Mucosa of descending colon (tissue), 3 donors: ENCODE measurements around the gene TRAF5. TPM values are rescaled to one million over a fixed set of nuclear protein-coding genes. Genes with fewer than 3 reads are reported as not detected.
"Not testable (repeated sequence)": the region's sequence is repeated elsewhere in the genome, so short reads cannot be mapped to it uniquely, and the experiment has no call there.

ENCODE experiments used
- ATAC-seq: fragments of 200-7000 bp; cut with Tn5 transposase; one replicate; pipeline ENCODE4 v1.9.1; 2020; ENCODE audit warnings: mild to moderate bottlenecking, moderate library complexity
- DNase-seq, 3 donors: peaks; one replicate each; pipeline ENCODE4 v3.0.0-alpha.2; 2020
- H3K36me3 ChIP-seq: fragments of 200-600 bp; one replicate; pipeline ENCODE4 v1.8.0; 2021; ENCODE audit warnings: low read depth, mild to moderate bottlenecking
- H3K4me1 ChIP-seq: fragments of 200-600 bp; one replicate; pipeline ENCODE4 v1.8.0; 2021; ENCODE audit warnings: low read depth, mild to moderate bottlenecking
- H3K4me3 ChIP-seq: fragments of 200-600 bp; one replicate; pipeline ENCODE4 v1.8.0; 2021; ENCODE audit warnings: mild to moderate bottlenecking
- H3K9me3 ChIP-seq: fragments of 200-600 bp; one replicate; pipeline ENCODE4 v1.8.0; 2021; ENCODE audit warnings: mild to moderate bottlenecking
- intact Hi-C, 2 donors: fragments of 100-400 bp; cut with DNase I in 1 of 2; cut with micrococcal nuclease in 1 of 2; formaldehyde crosslinking; loops; one replicate each; pipeline versions ENCODE4 v1.11.0 to v1.11.1; 2022; cut with DNase I, micrococcal nuclease
- total RNA-seq, 3 donors: library from RNA; stranded (reverse); fragmentation: NEBNext Ultra II Directional in 2 of 3; extraction: Animal tissue kit (Norgen Biotek cat#: 25700) in 2 of 3; gene quantifications; one replicate each; pipeline versions ENCODE4 v1.2.1 to v1.2.4, GENCODE V29; 2021 to 2023
- TF ChIP-seq, protein P1 (sequence below): fragments of 200-600 bp; IDR thresholded peaks from one replicate; pipeline ENCODE4 v1.8.0; 2022; ENCODE audit warnings: antibody characterized with exemption, mild to moderate bottlenecking
- donor health status: DM: no; HTN: no; CAD: no; lungs with moderate emphysema.
- donor health status: DM: no; HTN: no; CAD: no.
- donor health status: DM: no; HTN: yes; CAD: no.

TRAF5 gene
- total RNA-seq, 3 donors from 2014 or later = 19.4 to 28.5 (median 23.9) TPM

DNA sequence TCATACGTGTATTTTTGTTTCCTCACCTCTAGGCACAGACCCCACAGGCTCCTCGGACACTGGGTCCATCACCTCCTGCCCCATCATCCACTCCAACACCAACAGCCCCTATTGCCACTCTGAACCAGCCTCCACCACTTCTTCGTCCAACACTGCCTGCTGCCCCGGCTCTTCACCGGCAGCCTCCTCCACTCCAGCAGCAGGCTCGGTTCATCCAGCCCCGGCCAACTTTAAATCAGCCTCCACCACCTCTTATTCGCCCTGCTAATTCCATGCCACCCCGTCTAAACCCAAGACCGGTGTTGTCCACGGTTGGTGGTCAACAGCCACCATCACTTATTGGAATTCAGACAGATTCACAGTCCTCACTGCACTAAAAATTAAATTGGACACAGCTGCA is 13.2 kb upstream of the TRAF5 start:
- intact Hi-C loops = no loop called here
- Histone ChIP-seq H3K9me3 (no peaks in the 10 kb centered on the region), H3K4me1 (no peaks in the 10 kb centered on the region), H3K4me3 (no peak overlapping the region), H3K36me3 (no peaks in the 10 kb centered on the region)
- TF ChIP-seq, protein P1, sequence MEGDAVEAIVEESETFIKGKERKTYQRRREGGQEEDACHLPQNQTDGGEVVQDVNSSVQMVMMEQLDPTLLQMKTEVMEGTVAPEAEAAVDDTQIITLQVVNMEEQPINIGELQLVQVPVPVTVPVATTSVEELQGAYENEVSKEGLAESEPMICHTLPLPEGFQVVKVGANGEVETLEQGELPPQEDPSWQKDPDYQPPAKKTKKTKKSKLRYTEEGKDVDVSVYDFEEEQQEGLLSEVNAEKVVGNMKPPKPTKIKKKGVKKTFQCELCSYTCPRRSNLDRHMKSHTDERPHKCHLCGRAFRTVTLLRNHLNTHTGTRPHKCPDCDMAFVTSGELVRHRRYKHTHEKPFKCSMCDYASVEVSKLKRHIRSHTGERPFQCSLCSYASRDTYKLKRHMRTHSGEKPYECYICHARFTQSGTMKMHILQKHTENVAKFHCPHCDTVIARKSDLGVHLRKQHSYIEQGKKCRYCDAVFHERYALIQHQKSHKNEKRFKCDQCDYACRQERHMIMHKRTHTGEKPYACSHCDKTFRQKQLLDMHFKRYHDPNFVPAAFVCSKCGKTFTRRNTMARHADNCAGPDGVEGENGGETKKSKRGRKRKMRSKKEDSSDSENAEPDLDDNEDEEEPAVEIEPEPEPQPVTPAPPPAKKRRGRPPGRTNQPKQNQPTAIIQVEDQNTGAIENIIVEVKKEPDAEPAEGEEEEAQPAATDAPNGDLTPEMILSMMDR = no peak
- ATAC-seq = no peak
- no peak for DNase-seq

DNA sequence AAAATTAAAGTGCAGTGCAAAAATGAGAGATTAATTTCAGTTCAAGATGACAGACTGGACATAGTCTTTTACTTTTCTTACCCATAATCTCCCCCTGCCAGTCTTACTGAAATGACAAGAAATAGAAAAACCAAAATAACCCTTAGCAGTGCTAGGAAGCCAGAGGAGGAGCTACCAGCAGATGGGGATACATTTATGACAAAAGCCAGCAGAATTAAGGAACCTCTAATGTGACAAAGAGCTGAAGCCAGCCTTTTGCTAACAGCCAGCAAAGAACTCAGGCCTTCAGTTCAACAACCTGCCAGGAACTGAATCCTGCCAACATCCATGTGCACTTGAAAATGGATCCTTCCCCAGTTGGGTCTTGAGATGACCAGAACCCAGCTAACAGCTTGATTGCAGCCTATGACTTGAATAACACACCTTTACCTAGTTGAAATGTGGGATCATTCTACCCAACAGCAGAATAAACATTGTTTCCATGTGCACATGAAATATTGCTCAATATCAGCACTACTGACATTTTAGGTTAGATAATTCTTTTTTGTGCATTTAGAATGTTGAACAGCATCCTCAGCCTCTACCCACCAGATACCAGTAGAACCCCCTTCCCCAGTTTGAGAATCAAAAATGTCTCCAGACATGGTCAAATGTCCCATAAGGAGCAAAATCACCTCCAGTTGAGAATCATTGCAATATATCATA is 7.9 kb upstream of the TRAF5 start:
- TF ChIP-seq, protein P1 = no peak
- H3K4me1 ChIP-seq = no peaks in the 10 kb centered on the region
- H3K9me3 ChIP-seq = no peaks in the 10 kb centered on the region
- intact Hi-C loops = no loop called here
- H3K4me3 ChIP-seq = no peak overlapping the region
- DNase-seq (no peak), ATAC-seq (no peak)
- H3K36me3 ChIP-seq = no peaks in the 10 kb centered on the region

DNA sequence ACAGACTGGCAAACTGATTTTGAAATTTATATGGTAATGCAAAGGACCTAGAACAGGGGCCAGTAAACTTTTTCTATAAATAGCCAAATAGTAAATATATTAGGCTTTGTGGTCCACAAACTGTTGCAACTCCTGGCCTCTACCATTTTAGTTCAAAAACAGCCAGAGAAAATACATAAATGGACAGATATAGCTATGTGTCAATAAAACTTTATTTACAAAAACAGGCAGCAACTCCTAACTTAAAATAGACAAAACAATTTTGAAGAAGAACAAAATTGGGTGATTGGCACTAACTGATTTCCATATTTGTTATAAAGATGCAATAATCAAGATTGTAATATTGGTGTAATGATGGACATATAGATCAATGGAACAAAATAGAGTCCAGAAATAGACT is 6.7 kb upstream of the TRAF5 start:
- Histone ChIP-seq H3K4me3 (no peak overlapping the region), H3K4me1 (no peaks in the 10 kb centered on the region), H3K36me3 (no peaks in the 10 kb centered on the region), H3K9me3 (no peaks in the 10 kb centered on the region)
- intact Hi-C loops = loop anchor here (10.0 kb wide), 2 partner anchors 195 to 335 kb away; no protein-coding TSS in a partner anchor
- TF ChIP-seq, protein P1 = no peak
- ATAC-seq (no peak), DNase-seq (no peak)

DNA sequence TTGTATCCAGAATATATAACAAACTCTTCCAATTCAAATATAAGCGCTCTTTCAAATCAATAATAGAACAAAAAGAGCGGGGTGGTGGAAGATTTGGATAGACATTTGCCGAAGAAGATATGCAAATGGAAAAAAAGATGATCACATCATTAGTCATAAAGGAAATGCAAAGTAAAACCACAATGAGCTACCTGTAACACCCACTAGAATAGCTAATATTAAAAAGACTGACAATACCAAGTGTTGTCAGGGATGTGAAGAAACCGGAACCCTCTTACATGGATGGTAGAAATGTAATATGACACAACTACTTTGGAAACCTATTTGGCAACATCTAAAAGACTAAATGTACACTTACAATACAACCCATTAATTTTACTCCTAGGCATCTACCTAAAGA is 5.7 kb upstream of the TRAF5 start:
- intact Hi-C loops = loop anchor here (10.0 kb wide), 2 partner anchors 194 to 334 kb away; no protein-coding TSS in a partner anchor
- no peak for DNase-seq

DNA sequence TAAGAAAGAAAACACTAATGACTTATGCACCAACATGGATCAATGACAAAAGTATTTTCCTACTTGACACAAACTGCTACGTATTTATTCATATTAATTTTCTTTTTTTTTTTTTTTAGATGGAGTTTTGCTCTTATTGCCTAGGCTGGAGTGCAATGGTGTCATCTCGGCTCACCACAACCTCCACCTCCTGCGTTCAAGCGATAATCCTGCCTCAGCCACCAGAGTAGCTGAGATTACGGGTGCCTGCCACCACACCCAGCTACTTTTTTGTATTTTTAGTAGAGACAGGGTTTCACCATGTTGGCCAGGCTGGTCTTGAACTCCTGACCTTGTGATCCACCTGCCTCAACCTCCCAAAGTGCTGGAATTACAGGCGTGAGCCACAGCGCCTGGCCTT is 5.0 kb upstream of the TRAF5 start:
- not testable (repeated sequence) for DNase-seq, ATAC-seq, H3K9me3 ChIP-seq, H3K36me3 ChIP-seq, H3K4me1 ChIP-seq, H3K4me3 ChIP-seq
- intact Hi-C loops = loop anchor here (10.0 kb wide), 2 partner anchors 193 to 333 kb away; no protein-coding TSS in a partner anchor

More for the DNA sequence above, 5.7 kb upstream of the TRAF5 start:
- Histone ChIP-seq H3K4me1 (peaks cover 2% of the 10 kb centered on the region), H3K36me3 (no peaks in the 10 kb centered on the region), H3K4me3 (no peak overlapping the region), H3K9me3 (no peaks in the 10 kb centered on the region)
- TF ChIP-seq, protein P1 = no peak
- no peak for ATAC-seq

GRCh38 chr1:211323156-211324063 is 3.2 kb upstream of the TRAF5 start:
- ATAC-seq (peak; percentile 65), DNase-seq (peak in 1 of 3 donors; percentile 89)
- intact Hi-C loops = loop anchor here (10.0 kb wide), 2 partner anchors 191 to 331 kb away; no protein-coding TSS in a partner anchor
- no peaks in the 10 kb centered on the region for H3K9me3 ChIP-seq
- H3K4me1 ChIP-seq = peaks cover 12% of the 10 kb centered on the region
- H3K36me3 ChIP-seq = no peaks in the 10 kb centered on the region
- TF ChIP-seq, protein P1 = peak; percentile 65
- no peak overlapping the region for H3K4me3 ChIP-seq
